Epithelial cell of esophagus (primary cell): Measurements from ENCODE around the gene PPID.

Experiments
- DNase-seq: peaks from one replicate; pipeline ENCODE4 v3.0.0; 2010; ENCODE audit warnings: low read depth
- H3K4me3 ChIP-seq: 2 replicates; pipeline ENCODE4 v1.5.1; 2011; ENCODE audit warnings: mild to moderate bottlenecking, low read length, control low read depth
- CTCF ChIP-seq: IDR thresholded peaks from 2 replicates; pipeline ENCODE4 v1.5.1; 2011; ENCODE audit warnings: low read depth, mild to moderate bottlenecking, low read length, control low read depth, inconsistent platforms; ENCODE audit not compliant: insufficient read depth; ENCODE audit errors: missing control alignments

Gene PPID

GRCh38 chr4:158678767-158679166 lies 44.4 kb downstream of the PPID start:
- DNase-seq, result no peak
- TF ChIP-seq CTCF, result no peak

DNA sequence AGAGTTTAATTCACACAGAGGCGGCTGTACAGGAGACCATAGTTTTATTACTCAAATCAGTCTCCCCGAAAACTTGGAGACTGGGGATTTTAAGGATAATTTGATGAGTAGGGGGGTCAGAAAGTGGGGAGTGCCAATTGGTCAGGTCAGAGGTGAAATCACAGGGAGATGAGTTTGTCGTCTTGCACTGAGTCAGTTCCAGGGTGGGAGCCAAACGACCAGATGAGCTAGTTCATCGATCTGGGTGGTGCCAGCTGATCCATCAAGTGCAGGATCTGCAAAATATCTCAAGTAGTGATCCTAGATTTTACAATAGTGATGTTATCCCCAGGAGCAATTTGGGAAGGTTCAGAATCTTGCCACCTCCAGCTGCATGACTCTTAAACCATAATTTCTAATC lies 47.1 kb downstream of the PPID start:
- DNase-seq, result no peak
- H3K4me3 ChIP-seq, result no peak overlapping the region

More at GRCh38 chr4:158678767-158679166, 44.4 kb downstream of the PPID start:
- H3K4me3 ChIP-seq, result no peak overlapping the region

GRCh38 chr4:158673633-158674032 lies 49.6 kb downstream of the PPID start:
- TF ChIP-seq CTCF, result no peak
- DNase-seq, result no peak
- H3K4me3 ChIP-seq, result no peak overlapping the region

More for the DNA sequence above, 47.1 kb downstream of the PPID start:
- no peak for TF ChIP-seq CTCF

GRCh38 chr4:158671915-158672806 lies 51.0 kb downstream of the PPID start, which contains the start of gene ETFDH:
Gene ETFDH, plus strand, starts transcription at chr4:158672296. Its CDS starts 161 bp downstream, at chr4:158672457.
- peak within 1 kb of the TSS; percentile 91 for H3K4me3 ChIP-seq
- peak; percentile 47 for TF ChIP-seq CTCF
- DNase-seq, result peak; percentile 99

GRCh38 chr4:158671665-158671914 lies 51.6 kb downstream of the PPID start, which contains the start of gene C4orf46:
Gene C4orf46, minus strand, starts transcription at chr4:158671887. Its CDS starts 86 bp downstream, at chr4:158671801.
- DNase-seq, result no peak
- TF ChIP-seq CTCF, result no peak
- H3K4me3 ChIP-seq, result peak within 1 kb of the TSS; percentile 91

DNA sequence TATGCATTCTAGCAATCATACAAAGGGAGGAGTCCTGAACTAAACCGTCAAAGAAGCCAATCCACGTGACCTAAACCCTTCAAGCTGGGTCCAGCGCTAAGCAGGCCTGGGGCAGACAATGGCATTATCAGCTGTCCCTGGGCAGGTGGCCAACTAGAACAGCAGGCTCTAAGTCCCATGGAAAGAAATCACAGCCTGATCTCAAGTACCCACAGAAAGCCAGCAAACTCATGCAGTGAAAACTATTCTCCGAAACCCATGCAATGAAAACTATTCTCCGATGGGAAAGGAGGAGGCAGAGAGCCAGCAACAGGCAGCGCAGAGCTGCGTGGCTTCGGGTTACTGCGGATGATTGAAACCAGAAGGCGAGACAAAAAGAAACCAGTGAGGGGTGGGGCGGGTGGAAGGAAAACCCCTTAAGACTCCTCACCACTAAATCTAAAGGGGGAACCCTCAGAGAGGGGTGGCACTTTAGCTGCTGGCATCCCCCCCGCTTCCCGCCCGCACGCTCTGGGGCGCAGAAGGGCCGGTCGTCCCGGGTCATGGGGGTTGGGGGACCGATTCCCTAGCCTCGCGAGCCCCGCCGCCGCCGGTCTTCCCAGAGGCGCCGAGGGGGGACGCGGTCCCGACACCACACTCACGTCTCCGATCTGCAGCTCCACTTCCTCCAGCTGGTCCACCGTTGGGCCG lies 52.1 kb downstream of the PPID start:
- DNase-seq, result peak; percentile 60
- H3K4me3 ChIP-seq, result peak overlapping the region; percentile 91
- TF ChIP-seq CTCF, result no peak

DNA sequence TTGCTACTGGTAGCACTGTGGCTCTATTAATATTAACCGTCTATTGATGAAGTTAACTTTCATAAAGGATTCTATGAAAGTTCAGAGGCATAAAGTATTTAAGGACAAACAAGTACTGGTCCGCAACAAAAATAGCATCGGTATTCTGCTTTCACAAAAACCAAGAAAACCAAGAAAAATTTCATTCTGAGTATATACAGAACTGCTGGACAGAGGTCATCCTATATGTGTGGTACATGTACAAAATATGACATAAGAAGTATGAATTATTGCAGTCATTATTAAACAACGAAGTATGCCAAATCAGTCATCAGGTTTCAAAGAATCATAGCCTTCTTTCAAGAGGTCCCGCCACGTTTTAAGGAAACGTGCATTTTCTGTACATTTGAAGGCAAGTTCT lies 53.9 kb downstream of the PPID start:
- TF ChIP-seq CTCF, result no peak
- no peak for DNase-seq
- no peak overlapping the region for H3K4me3 ChIP-seq
